WERI-Rb-1 (cell line): ENCODE results near the gene AMPH.

Source experiments
- DNase-seq: peaks from one replicate; pipeline ENCODE4 v3.0.0-alpha.2; 2020
- H3K27ac ChIP-seq: fragments of 250-450 bp; sonication (Bioruptor Pico); 2 replicates; pipeline ENCODE4 v1.5.1; 2020; ENCODE audit warnings: mild to moderate bottlenecking, moderate library complexity
- H3K27me3 ChIP-seq: fragments of 250-450 bp; sonication (Bioruptor Pico); 2 replicates; pipeline ENCODE4 v1.5.1; 2021; ENCODE audit warnings: mild to moderate bottlenecking, low read depth, moderate library complexity; ENCODE audit not compliant: insufficient read depth, severe bottlenecking
- H3K36me3 ChIP-seq: fragments of 250-450 bp; sonication (Bioruptor Pico); 2 replicates; pipeline ENCODE4 v1.5.1; 2020; ENCODE audit warnings: mild to moderate bottlenecking, moderate library complexity
- H3K4me3 ChIP-seq: 2 replicates; pipeline ENCODE4 v1.5.1; 2011; ENCODE audit warnings: low read depth, mild to moderate bottlenecking, control low read depth, low read length
- H3K9me3 ChIP-seq: fragments of 250-450 bp; sonication (Bioruptor Pico); 2 replicates; pipeline ENCODE4 v1.5.1; 2021; ENCODE audit warnings: mild to moderate bottlenecking, moderate library complexity; ENCODE audit not compliant: severe bottlenecking
- CTCF ChIP-seq: IDR thresholded peaks from 2 replicates; pipeline ENCODE4 v1.5.1; 2011; ENCODE audit warnings: low read depth, mild to moderate bottlenecking, control low read depth, inconsistent platforms, low read length

AMPH gene

GRCh38 chr7:38385682-38386081 lies 245.5 kb downstream of the AMPH start:
- Histone ChIP-seq H3K9me3 (no peaks in the 10 kb centered on the region), H3K4me3 (no peak overlapping the region), H3K27me3 (no peaks in the 10 kb centered on the region), H3K36me3 (no peaks in the 10 kb centered on the region; the same call in 1 of the 2 replicates), H3K27ac (no peak overlapping the region)
- TF ChIP-seq CTCF: no peak
- no peak for DNase-seq

GRCh38 chr7:38383281-38383680 lies 247.9 kb downstream of the AMPH start:
- Histone ChIP-seq H3K9me3 (no peaks in the 10 kb centered on the region), H3K36me3 (no peaks in the 10 kb centered on the region; the same call in 1 of the 2 replicates), H3K4me3 (no peak overlapping the region), H3K27ac (no peak overlapping the region), H3K27me3 (no peaks in the 10 kb centered on the region)
- DNase-seq: no peak
- TF ChIP-seq CTCF: no peak

GRCh38 chr7:38382684-38383083 lies 248.5 kb downstream of the AMPH start:
- DNase-seq: no peak
- no peaks in the 10 kb centered on the region; the same call in 1 of the 2 replicates for H3K36me3 ChIP-seq

DNA sequence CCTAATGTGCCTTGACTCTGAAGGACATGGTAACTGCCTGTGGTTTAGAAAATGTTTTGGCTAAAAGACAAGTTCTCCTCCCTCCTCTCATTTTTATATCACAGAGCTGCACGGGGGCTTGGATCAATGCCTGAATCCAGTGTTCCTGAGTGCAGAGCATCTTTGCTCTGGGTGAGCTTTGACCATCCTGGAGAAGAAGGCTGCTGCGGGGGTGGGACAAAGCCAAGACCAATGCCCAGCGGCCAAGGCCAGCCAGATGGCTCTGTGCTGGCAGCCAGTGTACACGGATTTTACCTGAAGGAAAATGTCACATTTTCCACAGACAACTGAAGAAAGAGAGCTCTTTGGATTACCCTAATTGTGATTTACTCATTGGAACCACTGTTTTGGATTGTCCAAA lies 255.7 kb downstream of the AMPH start:
- no peak for TF ChIP-seq CTCF
- Histone ChIP-seq H3K36me3 (no peaks in the 10 kb centered on the region), H3K4me3 (no peak overlapping the region), H3K27ac (no peak overlapping the region), H3K27me3 (no peaks in the 10 kb centered on the region), H3K9me3 (no peaks in the 10 kb centered on the region)
- no peak for DNase-seq

More at GRCh38 chr7:38382684-38383083, 248.5 kb downstream of the AMPH start:
- H3K4me3 ChIP-seq: no peak overlapping the region
- H3K9me3 ChIP-seq: no peaks in the 10 kb centered on the region
- TF ChIP-seq CTCF: no peak
- no peak overlapping the region for H3K27ac ChIP-seq
- H3K27me3 ChIP-seq: no peaks in the 10 kb centered on the region

DNA sequence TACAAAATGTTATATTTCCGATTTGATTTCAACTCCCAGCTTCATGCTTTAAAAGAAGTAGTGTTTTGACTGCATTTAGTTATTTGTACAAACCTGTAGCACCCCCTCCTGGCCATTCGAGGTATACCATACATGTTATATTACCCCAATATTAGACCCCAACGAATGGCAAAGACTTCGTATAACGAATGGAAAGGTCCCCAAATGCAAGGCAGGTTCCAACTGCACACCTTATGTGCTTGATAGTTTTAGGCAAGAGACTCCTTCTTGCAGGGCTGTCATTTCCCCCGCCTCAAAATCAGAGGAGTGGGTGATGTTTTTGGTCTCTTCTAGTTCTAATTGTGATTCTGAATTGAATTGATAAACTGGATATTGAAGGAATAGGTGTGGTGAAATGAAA lies 256.7 kb downstream of the AMPH start:
- Histone ChIP-seq H3K27me3 (no peaks in the 10 kb centered on the region), H3K4me3 (no peak overlapping the region), H3K27ac (no peak overlapping the region), H3K36me3 (no peaks in the 10 kb centered on the region), H3K9me3 (no peaks in the 10 kb centered on the region)
- peak; percentile 44 for DNase-seq
- TF ChIP-seq CTCF: peak; percentile 37

- TF ChIP-seq CTCF: no peak
- no peaks in the 10 kb centered on the region for H3K9me3 ChIP-seq
- DNase-seq: no peak
- no peak overlapping the region for H3K27ac ChIP-seq
- no peaks in the 10 kb centered on the region for H3K36me3 ChIP-seq
- no peaks in the 10 kb centered on the region for H3K27me3 ChIP-seq
- H3K4me3 ChIP-seq: no peak overlapping the region
Measured at GRCh38 chr7:38373155-38373554, 258.0 kb downstream of the AMPH start.
